Body of pancreas (tissue), 4 donors: Measurements from ENCODE around the gene RNF213. TPM values are rescaled to one million over a fixed set of nuclear protein-coding genes. Genes with fewer than 3 reads are reported as not detected.

Experiments used
- ATAC-seq: fragments of 150-250 bp; one replicate; pipeline ENCODE4 v1.9.1; 2016
- DNase-seq, 4 donors: peaks; one replicate each; pipeline ENCODE4 v3.0.0-alpha.2; 2019
- H3K27ac ChIP-seq, 4 donors: fragments of 200-600 bp; sonication (generic); 1 replicate in 3 of 4; 2 replicates in 1 of 4; pipeline versions ENCODE4 v1.5.1 to v1.6.1; 2016 to 2019; ENCODE audit warnings: mild to moderate bottlenecking in 1 of 4, mixed read lengths in 1 of 4, moderate library complexity in 1 of 4
- H3K27me3 ChIP-seq, 2 donors: fragments of 200-600 bp; sonication (generic); one replicate each; pipeline ENCODE4 v1.6.0; 2016; ENCODE audit warnings: mild to moderate bottlenecking in 1 of 2
- H3K36me3 ChIP-seq, 2 donors: fragments of 200-600 bp; sonication (generic); replicated peaks in 1 of 2; 2 replicates each; pipeline ENCODE4 v1.5.1; 2016; ENCODE audit warnings: low read depth in 2 of 2; ENCODE audit not compliant: insufficient read depth in 1 of 2
- H3K4me1 ChIP-seq: fragments of 200-600 bp; sonication (generic); one replicate; pipeline ENCODE4 v1.6.0; 2016
- H3K4me3 ChIP-seq, 2 donors: fragments of 200-600 bp; sonication (generic); 1 replicate in 1 of 2; 2 replicates in 1 of 2; pipeline ENCODE4 v1.5.1; 2016 to 2019
- H3K9me3 ChIP-seq, 3 donors: fragments of 200-600 bp; sonication (generic); 1 replicate in 2 of 3; 2 replicates in 1 of 3; pipeline ENCODE4 v1.5.1; 2016
- POLR2A ChIP-seq, 3 donors: fragments of 450-650 bp; IDR thresholded peaks; one replicate each; pipeline ENCODE4 v1.6.1; 2016; ENCODE audit warnings: antibody characterized with exemption in 3 of 3, mild to moderate bottlenecking in 2 of 3
- WGBS, 2 donors: methylation state at CpG; one replicate each; pipeline ENCODE4 v1.1.5; 2017; 5-methylcytosine and 5-hydroxymethylcytosine counted together
- intact Hi-C: fragments of 100-400 bp; cut with DNase I; formaldehyde crosslinking; loops from one replicate; pipeline ENCODE4 v1.15.1; 2023
- total RNA-seq, 2 donors: library from RNA; depleted of rRNA; stranded (reverse); fragments of >200 nt; gene quantifications; one replicate each; pipeline ENCODE4 v1.1.0, GENCODE V29; 2016
- TF ChIP-seq, protein P1 (sequence below), 7 experiments: fragments of 450-650 bp in 4 of 7; fragments of 200-600 bp in 3 of 7; sonication (generic) in 3 of 7; IDR thresholded peaks; one replicate each; pipeline ENCODE4 v1.5.1; 2016 to 2019; ENCODE audit warnings: antibody characterized with exemption in 7 of 7

Gene RNF213
- total RNA-seq, 2 donors from 2014 or later, result 60.7 to 69.5 TPM

DNA sequence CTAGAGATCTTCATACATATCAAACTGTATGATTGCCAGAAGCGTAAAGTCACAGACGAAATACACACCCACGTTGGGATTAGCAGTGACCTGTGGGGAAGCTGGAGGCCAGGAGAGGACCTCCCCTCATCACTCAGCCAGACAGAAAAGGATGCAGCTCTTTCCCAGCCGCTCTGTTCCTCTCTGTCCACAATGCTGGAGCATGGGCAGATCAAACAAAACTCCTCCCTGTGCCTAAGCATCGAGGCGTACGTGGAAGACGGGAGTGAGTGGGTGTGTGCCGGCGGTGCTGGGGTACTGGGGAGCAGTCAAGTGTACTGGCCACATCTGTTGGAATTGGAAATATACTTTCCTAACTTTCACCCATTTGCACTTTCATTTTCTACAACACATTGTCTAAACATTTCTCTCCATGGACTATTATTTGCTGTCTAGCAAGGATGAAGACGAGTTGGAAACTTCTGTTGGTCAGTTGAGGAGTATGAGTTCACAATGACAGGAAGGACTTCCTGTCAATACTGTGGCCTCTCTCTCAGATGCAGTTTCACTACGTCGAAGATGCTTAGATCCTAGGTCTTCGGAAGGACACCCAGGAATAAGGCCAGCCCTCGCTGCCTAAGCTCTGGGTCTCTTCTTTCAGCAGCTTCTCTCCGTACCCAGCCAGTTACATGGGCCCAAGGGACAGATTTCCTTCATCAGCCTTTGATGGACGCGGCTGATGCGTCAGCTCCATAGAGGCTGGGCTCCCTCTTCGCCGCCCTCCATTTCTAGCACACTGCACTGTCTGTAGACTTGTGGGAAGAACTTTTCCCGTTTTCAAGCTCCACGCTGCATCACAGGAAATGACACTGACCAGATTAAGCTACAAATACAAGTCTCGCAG, 123.7 kb downstream of the RNF213 start:
- Histone ChIP-seq H3K9me3 (no peaks in the 10 kb centered on the region), H3K4me3 (no peak overlapping the region), H3K4me1 (no peaks in the 10 kb centered on the region), H3K27ac (no peak overlapping the region), H3K27me3 (no peaks in the 10 kb centered on the region), H3K36me3 (peaks cover 9 to 57% of the 10 kb centered on the region in 2 donors)
- TF ChIP-seq POLR2A (IDR thresholded peaks at IDR 0.05), result no peak
- TF ChIP-seq, protein P1, sequence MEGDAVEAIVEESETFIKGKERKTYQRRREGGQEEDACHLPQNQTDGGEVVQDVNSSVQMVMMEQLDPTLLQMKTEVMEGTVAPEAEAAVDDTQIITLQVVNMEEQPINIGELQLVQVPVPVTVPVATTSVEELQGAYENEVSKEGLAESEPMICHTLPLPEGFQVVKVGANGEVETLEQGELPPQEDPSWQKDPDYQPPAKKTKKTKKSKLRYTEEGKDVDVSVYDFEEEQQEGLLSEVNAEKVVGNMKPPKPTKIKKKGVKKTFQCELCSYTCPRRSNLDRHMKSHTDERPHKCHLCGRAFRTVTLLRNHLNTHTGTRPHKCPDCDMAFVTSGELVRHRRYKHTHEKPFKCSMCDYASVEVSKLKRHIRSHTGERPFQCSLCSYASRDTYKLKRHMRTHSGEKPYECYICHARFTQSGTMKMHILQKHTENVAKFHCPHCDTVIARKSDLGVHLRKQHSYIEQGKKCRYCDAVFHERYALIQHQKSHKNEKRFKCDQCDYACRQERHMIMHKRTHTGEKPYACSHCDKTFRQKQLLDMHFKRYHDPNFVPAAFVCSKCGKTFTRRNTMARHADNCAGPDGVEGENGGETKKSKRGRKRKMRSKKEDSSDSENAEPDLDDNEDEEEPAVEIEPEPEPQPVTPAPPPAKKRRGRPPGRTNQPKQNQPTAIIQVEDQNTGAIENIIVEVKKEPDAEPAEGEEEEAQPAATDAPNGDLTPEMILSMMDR (IDR thresholded peaks at IDR 0.05), result no peak
- intact Hi-C loops, result no loop called here
- 85 to 87% methylated on average over 24 of the region's 24 CpGs for WGBS, 2 donors
- DNase-seq, result no peak
- ATAC-seq, result no peak

DNA sequence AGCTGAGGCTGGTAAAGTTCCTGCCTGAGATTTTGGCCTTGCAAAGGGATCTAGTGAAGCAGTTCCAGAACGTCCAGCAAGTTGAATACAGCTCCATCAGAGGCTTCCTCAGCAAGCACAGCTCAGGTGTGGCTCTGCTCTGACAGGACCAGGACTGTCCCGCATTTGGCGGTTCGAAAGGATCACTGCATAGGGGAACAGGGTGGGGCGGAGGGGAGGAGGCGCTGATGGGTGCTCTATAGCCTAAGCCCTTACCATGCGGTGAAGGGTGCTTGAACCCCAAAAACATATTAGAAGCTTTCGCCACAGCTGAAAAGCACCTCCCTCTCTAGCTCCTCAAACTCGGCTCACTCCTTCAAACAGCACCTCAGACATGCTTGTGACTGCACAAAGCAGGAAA, 124.4 kb downstream of the RNF213 start:
- Histone ChIP-seq H3K4me3 (no peak overlapping the region), H3K27me3 (no peaks in the 10 kb centered on the region), H3K9me3 (no peaks in the 10 kb centered on the region), H3K27ac (no peak overlapping the region), H3K4me1 (no peaks in the 10 kb centered on the region), H3K36me3 (peaks cover 9 to 59% of the 10 kb centered on the region in 2 donors)
- intact Hi-C loops, result no loop called here
- DNase-seq, result no peak
- TF ChIP-seq POLR2A (IDR thresholded peaks at IDR 0.05), result no peak
- TF ChIP-seq, protein P1 (IDR thresholded peaks at IDR 0.05), result no peak
- no peak for ATAC-seq
- WGBS, 2 donors, result 86 to 94% methylated on average over 9 of the region's 9 CpGs

DNA sequence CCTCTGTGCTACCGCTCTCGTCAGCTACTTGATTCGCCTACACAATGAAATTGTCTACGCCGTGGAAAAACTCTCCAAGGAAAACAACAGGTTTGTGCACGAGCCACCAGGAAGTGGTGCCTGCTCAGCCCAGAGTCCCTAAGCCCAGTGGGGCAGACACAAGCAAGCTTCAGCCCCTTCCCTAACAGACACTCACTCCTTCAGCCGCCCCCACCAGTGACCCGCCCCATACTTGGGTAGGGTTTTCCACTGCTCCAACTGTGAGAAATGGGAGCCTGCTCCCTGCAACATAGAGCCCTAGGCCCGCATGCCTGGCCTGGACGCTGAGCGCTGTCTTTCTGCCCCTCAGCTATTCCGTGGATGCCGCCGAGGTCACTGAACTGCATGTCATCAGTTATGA, 125.7 kb downstream of the RNF213 start:
- WGBS, 2 donors, result 85 to 93% methylated on average over 9 to 14 of the region's 14 CpGs
- Histone ChIP-seq H3K9me3 (no peaks in the 10 kb centered on the region), H3K27me3 (no peaks in the 10 kb centered on the region), H3K4me1 (no peaks in the 10 kb centered on the region), H3K4me3 (no peak overlapping the region), H3K36me3 (peaks cover 5 to 57% of the 10 kb centered on the region in 2 donors), H3K27ac (no peak overlapping the region)
- intact Hi-C loops, result no loop called here
- DNase-seq (no peak), ATAC-seq (no peak)
- TF ChIP-seq, protein P1 (IDR thresholded peaks at IDR 0.05), result no peak
- no peak for TF ChIP-seq POLR2A (IDR thresholded peaks at IDR 0.05)

DNA sequence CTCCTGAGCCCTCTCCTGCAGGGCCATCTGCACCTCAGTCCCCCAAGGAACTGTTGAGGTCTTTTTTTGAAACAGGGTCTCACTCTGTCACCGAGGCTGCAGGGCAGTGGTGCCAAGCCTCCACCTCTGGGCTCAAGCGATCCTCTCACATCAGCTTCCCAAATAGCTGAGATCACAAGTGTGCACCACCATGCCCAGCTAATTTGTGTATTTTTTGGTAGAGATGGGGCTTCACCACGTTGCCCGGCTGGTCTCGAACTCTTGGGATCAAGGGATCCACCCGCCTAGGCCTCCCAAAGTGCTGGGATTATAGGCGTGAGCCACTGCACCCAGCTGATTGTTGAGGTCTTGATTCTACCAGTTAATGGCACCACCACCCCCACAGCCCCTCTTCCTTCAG, 126.4 kb downstream of the RNF213 start:
- peaks cover 0 to 51% of the 10 kb centered on the region in 2 donors for H3K36me3 ChIP-seq
- no peaks in the 10 kb centered on the region for H3K27me3 ChIP-seq
- H3K4me1 ChIP-seq, result no peaks in the 10 kb centered on the region
- 91% methylated on average over 7 of the region's 7 CpGs; no CpG with 5 or more reads in 1 of the 2 donors for WGBS, 2 donors
- DNase-seq (no peak), ATAC-seq (no peak)
- H3K27ac ChIP-seq, result no peak overlapping the region
- H3K9me3 ChIP-seq, result no peaks in the 10 kb centered on the region
- H3K4me3 ChIP-seq, result no peak overlapping the region
- intact Hi-C loops, result no loop called here
- TF ChIP-seq, protein P1 (IDR thresholded peaks at IDR 0.05), result no peak
- TF ChIP-seq POLR2A (IDR thresholded peaks at IDR 0.05), result no peak
